Cardiac septum (tissue), 1 donor: ENCODE measurements around the gene TNFAIP8L2. TPM values are rescaled to one million over a fixed set of nuclear protein-coding genes. Genes with fewer than 3 reads are reported as not detected.

Source experiments
- total RNA-seq: library from RNA; stranded (reverse); fragmentation: NEBNext Ultra II Directional; extraction: Animal tissue kit (Norgen Biotek cat#: 25700); gene quantifications from one replicate; pipeline ENCODE4 v1.2.1, GENCODE V29; 2021
- donor health status: DM: no; HTN: no; CAD: no.

TNFAIP8L2 gene
- total RNA-seq, 1 donor from 2014 or later: 0.86 TPM

Other genes starting within 250 kb of the TNFAIP8L2 start
- 15.5 TPM for gene SETDB1, start 230.3 kb upstream of the TNFAIP8L2 start, total RNA-seq
- 76.0 TPM for gene CERS2, start 181.8 kb upstream of the TNFAIP8L2 start, total RNA-seq
- 0.16 TPM for gene ANXA9, start 174.4 kb upstream of the TNFAIP8L2 start, total RNA-seq
- 49.1 TPM for gene MINDY1, start 149.7 kb upstream of the TNFAIP8L2 start, total RNA-seq
- 31.0 TPM for gene PRUNE1, start 148.2 kb upstream of the TNFAIP8L2 start, total RNA-seq
- 0.32 TPM for gene BNIPL, start 120.1 kb upstream of the TNFAIP8L2 start, total RNA-seq
- gene C1orf56, start 108.9 kb upstream of the TNFAIP8L2 start, total RNA-seq: 8.9 TPM
- 44.2 TPM for gene CDC42SE1, start 97.0 kb upstream of the TNFAIP8L2 start, total RNA-seq
- gene MLLT11, start 96.3 kb upstream of the TNFAIP8L2 start, total RNA-seq: 58.7 TPM
- gene GABPB2, start 85.9 kb upstream of the TNFAIP8L2 start, total RNA-seq: 11.7 TPM
- gene SEMA6C, start 10.0 kb upstream of the TNFAIP8L2 start, total RNA-seq: 46.5 TPM
- gene LYSMD1, start 9.3 kb downstream of the TNFAIP8L2 start, total RNA-seq: 12.5 TPM
- gene SCNM1, start 9.5 kb downstream of the TNFAIP8L2 start, total RNA-seq: 20.7 TPM
- not detected for gene TMOD4, start 19.3 kb downstream of the TNFAIP8L2 start, total RNA-seq
- 34.1 TPM for gene VPS72, start 33.5 kb downstream of the TNFAIP8L2 start, total RNA-seq
- 40.6 TPM for gene PIP5K1A, start 41.9 kb downstream of the TNFAIP8L2 start, total RNA-seq
- gene PSMD4, start 98.1 kb downstream of the TNFAIP8L2 start, total RNA-seq: 137 TPM
- gene ZNF687, start 125.7 kb downstream of the TNFAIP8L2 start, total RNA-seq: 12.8 TPM
- 47.7 TPM for gene PI4KB, start 170.8 kb downstream of the TNFAIP8L2 start, total RNA-seq
- 27.2 TPM for gene RFX5, start 190.6 kb downstream of the TNFAIP8L2 start, total RNA-seq
- gene SELENBP1, start 216.1 kb downstream of the TNFAIP8L2 start, total RNA-seq: 21.2 TPM
- gene PSMB4, start 242.9 kb downstream of the TNFAIP8L2 start, total RNA-seq: 186 TPM